HG03280 (cell line): ENCODE measurements around the gene SUSD6.

Experiments
- ATAC-seq: cut with Tn5 transposase; IDR thresholded peaks from one replicate; pipeline ENCODE4 v1.9.1; 2021; ENCODE audit warnings: mild to moderate bottlenecking, moderate library complexity; ENCODE audit not compliant: unreplicated experiment

The SUSD6 gene, protein sequence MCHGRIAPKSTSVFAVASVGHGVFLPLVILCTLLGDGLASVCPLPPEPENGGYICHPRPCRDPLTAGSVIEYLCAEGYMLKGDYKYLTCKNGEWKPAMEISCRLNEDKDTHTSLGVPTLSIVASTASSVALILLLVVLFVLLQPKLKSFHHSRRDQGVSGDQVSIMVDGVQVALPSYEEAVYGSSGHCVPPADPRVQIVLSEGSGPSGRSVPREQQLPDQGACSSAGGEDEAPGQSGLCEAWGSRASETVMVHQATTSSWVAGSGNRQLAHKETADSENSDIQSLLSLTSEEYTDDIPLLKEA

GRCh38 chr14:69611172-69612013 is at the start of gene SUSD6:
Gene SUSD6 (plus strand): TSS chr14:69611596. CDS start chr14:69658593, 46,997 bp downstream.
- peak; percentile 67 for ATAC-seq

- ATAC-seq = no peak
Measured at GRCh38 chr14:69561893-69562292, 49.5 kb upstream of the SUSD6 start.

- no peak for ATAC-seq
Measured at GRCh38 chr14:69567563-69567962, 43.8 kb upstream of the SUSD6 start.

DNA sequence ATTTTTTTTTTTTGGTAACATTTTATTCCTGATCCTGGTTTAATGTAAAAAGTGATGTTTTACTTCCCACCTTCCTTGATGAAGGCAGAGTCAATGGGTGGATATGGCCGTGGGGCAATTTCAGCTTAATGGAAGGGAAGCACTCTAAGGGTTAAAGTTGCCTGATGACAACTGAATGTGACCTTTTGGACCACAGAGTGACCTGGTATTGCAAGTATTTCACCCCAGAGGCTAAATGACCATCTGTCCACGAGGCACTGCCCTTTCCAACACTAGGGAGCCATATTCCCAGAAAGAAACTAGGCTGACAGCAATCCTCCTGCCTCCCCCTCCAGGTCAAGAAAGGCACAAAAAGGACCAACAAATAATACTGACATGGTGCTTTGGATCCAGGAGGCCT is 41.5 kb upstream of the SUSD6 start:
- no peak for ATAC-seq

DNA sequence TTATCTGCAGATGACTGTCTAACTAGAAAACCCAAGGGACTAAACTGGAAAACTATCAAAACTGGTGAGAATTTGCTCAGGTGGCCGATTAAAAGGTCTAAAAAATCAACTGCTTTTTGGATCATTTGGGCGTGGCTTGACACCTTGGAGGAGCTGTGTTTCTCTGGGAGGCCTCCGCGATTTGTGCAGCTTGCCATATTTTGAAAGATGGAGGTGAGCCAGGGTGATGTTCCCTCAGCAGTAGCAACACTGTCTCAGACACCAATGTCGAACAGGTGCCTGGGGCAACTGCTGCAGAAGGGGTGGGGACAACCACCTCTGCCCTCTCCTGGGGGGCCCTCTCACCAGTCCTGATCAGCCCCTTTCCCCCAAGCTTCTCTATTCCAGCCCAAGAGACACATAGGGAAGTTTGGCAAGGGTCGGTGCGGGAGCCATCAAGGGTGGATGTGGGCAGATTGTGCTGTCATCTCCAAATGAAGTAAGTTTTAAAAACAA is 40.5 kb upstream of the SUSD6 start:
- no peak for ATAC-seq

GRCh38 chr14:69571449-69572029 is 39.9 kb upstream of the SUSD6 start:
- no peak for ATAC-seq

- no peak for ATAC-seq
Measured at GRCh38 chr14:69572030-69572840, 39.2 kb upstream of the SUSD6 start.

GRCh38 chr14:69572841-69573135 is 38.6 kb upstream of the SUSD6 start:
- ATAC-seq = no peak

- no peak for ATAC-seq
Measured at GRCh38 chr14:69573205-69573830, 38.1 kb upstream of the SUSD6 start.

- ATAC-seq = no peak
Measured at GRCh38 chr14:69573831-69574262, 37.5 kb upstream of the SUSD6 start.

DNA sequence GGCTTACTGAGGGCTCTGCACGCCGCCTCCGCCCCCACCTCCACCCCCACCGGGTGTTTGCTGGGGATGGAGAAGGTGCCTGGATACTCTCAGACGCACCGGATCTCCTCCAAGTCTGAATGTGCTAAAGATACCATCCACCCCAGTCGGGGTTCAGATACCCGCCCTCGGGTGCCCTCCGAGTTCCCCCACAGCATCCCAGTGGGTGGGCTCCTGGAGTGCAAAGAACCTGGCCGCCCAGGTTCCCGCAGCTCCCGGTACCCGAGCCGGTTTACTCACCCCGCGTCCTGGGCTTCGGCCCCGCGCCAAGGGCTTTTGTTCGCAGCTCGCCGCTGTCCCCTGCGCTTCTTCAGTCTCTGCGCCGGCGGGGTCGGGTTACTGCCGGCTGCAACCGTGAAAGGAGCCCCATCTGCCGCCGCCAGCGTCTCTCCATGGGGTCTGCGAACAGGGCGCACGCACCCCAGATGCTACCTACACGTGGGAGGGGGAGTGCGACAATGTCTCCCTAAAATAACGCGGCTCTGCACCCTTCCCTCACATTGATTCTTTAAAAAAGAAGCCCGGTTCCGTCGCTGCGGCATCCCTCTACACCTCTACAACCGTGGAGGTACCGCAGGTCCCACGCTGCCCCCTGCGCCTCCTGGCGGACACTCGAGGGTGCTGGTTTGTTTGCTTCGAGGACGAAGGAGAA is 37.0 kb upstream of the SUSD6 start, which contains the start of gene CCDC177:
Gene CCDC177, minus strand, starts transcription at position 609 of the 691 bp plus-strand sequence. CDS start 1,249 bp downstream, outside the sequence.
- ATAC-seq = peak; percentile 54

DNA sequence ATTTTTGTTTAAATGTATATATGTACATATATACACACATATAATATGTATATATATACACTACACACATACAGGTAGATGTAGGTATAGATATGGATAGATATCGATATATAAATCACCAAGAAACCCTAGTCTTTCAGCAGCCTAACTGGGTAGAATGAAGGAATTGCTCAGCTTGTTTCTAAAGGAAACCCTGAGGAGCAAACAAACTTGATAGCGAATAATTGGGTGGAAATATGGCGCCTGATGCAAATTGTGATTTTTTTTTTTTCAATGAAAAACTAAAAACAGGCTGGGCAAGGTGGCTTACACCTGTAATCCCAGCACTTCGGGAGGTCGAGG is 36.5 kb upstream of the SUSD6 start:
- ATAC-seq = no peak

DNA sequence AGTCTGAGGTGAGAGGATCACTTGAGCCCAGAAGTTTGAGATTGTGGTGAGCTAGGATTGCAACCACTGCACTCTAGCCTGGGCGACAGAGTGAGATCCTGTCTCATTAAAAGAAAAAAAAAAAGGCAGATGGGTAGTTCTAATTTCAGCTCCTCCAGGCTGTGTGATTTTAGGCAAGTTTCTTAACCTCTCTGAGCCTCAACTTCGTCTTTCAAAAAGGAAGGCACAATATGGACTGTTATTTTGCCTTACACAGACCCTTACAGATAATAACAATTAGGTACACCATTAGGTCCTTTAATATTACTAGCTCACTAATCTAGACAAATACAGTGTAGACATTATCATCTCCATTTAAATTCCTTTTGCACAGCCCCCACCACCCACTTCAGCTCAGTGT is 31.9 kb upstream of the SUSD6 start:
- no peak for ATAC-seq

- no peak for ATAC-seq
Measured at GRCh38 chr14:69580009-69580577, 31.3 kb upstream of the SUSD6 start.

GRCh38 chr14:69581316-69581935 is 30.0 kb upstream of the SUSD6 start:
- no peak for ATAC-seq

GRCh38 chr14:69582212-69582611 is 29.2 kb upstream of the SUSD6 start:
- no peak for ATAC-seq

DNA sequence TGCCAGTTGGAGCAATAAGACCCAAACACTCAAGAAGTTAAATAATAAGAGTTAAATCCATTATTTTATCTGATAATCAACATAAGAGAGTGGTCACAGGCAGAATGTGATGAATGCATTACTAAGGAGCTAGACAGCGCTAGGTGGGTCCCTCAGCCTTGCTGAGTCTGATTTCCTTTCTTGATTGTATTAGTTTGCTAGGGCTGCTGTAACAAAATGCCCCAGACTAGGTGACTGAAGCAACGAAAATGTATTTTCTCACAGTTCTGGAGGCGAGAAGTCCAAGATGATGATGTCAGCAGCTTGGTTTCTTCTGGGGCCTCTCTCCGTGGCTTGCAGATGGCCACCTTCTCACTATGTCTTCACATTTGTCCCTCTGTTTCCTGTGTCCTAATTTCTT is 28.6 kb upstream of the SUSD6 start:
- no peak for ATAC-seq

DNA sequence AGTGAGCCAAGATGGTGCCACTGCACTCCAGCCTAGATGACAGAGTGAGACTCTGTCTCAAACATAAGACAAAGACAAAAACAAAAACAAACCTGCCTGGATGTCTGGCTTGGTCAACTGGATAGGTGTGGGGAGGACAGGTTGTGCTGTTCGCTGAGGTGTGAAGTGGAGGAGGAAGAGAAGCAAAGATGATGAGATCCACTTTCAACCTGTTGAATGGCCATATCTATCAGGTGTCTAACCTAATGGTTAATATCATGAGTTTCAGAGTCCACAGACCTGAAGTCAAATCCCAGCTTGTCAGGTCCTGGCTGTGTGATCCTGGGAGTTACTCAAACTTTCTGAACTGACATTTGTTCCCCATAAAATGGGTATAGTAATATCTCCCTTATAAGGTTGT is 27.0 kb upstream of the SUSD6 start:
- no peak for ATAC-seq

- ATAC-seq = no peak
Measured at GRCh38 chr14:69586404-69586803, 25.0 kb upstream of the SUSD6 start.
